Endothelial cell (in vitro differentiated cells): ENCODE measurements around the gene FRMD7. TPM values are rescaled to one million over a fixed set of nuclear protein-coding genes. Genes with fewer than 3 reads are reported as not detected.

ENCODE experiments used
- DNase-seq: peaks from one replicate; pipeline ENCODE4 v3.0.0; 2021; ENCODE audit warnings: low spot score
- H3K27ac Mint-ChIP-seq: one replicate; pipeline ENCODE4 v1.8.0; 2021; ENCODE audit warnings: mixed read lengths, inconsistent platforms; ENCODE audit not compliant: unreplicated experiment
- H3K27me3 Mint-ChIP-seq: one replicate; pipeline ENCODE4 v1.8.0; 2021; ENCODE audit warnings: mild to moderate bottlenecking, moderate library complexity, mixed read lengths, inconsistent platforms; ENCODE audit not compliant: unreplicated experiment
- H3K36me3 Mint-ChIP-seq: one replicate; pipeline ENCODE4 v1.8.0; 2021; ENCODE audit warnings: mild to moderate bottlenecking, low read depth, mixed read lengths, inconsistent platforms; ENCODE audit not compliant: unreplicated experiment
- H3K4me1 Mint-ChIP-seq: one replicate; pipeline ENCODE4 v1.8.0; 2021; ENCODE audit warnings: mild to moderate bottlenecking, mixed read lengths, inconsistent platforms; ENCODE audit not compliant: unreplicated experiment
- H3K4me3 Mint-ChIP-seq: one replicate; pipeline ENCODE4 v1.8.0; 2021; ENCODE audit warnings: mild to moderate bottlenecking, mixed read lengths, inconsistent platforms; ENCODE audit not compliant: unreplicated experiment
- H3K9me3 Mint-ChIP-seq: one replicate; pipeline ENCODE4 v1.8.0; 2021; ENCODE audit warnings: mixed read lengths, inconsistent platforms; ENCODE audit not compliant: unreplicated experiment
- total RNA-seq: library from RNA; stranded (reverse); fragmentation: NEBNext Ultra II Directional; extraction: Animal tissue kit (Norgen Biotek cat#: 25700); gene quantifications from one replicate; pipeline ENCODE4 v1.2.1, GENCODE V29; 2021; ENCODE audit not compliant: unreplicated experiment
- TF ChIP-seq, protein P1 (sequence below): fragments of 200-600 bp; sonication (generic); IDR thresholded peaks from one replicate; pipeline ENCODE4 v1.5.0; 2021; ENCODE audit warnings: antibody characterized with exemption; ENCODE audit not compliant: unreplicated experiment

The FRMD7 gene
- total RNA-seq, 1 donor from 2014 or later = not detected

- H3K4me3 Mint-ChIP-seq = no peak overlapping the region
- no peaks in the 10 kb centered on the region for H3K27me3 Mint-ChIP-seq
- TF ChIP-seq, protein P1, sequence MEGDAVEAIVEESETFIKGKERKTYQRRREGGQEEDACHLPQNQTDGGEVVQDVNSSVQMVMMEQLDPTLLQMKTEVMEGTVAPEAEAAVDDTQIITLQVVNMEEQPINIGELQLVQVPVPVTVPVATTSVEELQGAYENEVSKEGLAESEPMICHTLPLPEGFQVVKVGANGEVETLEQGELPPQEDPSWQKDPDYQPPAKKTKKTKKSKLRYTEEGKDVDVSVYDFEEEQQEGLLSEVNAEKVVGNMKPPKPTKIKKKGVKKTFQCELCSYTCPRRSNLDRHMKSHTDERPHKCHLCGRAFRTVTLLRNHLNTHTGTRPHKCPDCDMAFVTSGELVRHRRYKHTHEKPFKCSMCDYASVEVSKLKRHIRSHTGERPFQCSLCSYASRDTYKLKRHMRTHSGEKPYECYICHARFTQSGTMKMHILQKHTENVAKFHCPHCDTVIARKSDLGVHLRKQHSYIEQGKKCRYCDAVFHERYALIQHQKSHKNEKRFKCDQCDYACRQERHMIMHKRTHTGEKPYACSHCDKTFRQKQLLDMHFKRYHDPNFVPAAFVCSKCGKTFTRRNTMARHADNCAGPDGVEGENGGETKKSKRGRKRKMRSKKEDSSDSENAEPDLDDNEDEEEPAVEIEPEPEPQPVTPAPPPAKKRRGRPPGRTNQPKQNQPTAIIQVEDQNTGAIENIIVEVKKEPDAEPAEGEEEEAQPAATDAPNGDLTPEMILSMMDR = no peak
- no peak for DNase-seq
- peaks cover 27% of the 10 kb centered on the region for H3K4me1 Mint-ChIP-seq
- no peaks in the 10 kb centered on the region for H3K36me3 Mint-ChIP-seq
- H3K27ac Mint-ChIP-seq = no peak overlapping the region
- no peaks in the 10 kb centered on the region for H3K9me3 Mint-ChIP-seq
These were observed 94.7 kb downstream of the FRMD7 start for GRCh38 chrX:132033166-132033565.

- TF ChIP-seq, protein P1 = no peak
- Mint-ChIP-seq H3K4me3 (no peak overlapping the region), H3K9me3 (no peaks in the 10 kb centered on the region)
These were observed 96.0 kb downstream of the FRMD7 start for GRCh38 chrX:132031867-132032266.

DNA sequence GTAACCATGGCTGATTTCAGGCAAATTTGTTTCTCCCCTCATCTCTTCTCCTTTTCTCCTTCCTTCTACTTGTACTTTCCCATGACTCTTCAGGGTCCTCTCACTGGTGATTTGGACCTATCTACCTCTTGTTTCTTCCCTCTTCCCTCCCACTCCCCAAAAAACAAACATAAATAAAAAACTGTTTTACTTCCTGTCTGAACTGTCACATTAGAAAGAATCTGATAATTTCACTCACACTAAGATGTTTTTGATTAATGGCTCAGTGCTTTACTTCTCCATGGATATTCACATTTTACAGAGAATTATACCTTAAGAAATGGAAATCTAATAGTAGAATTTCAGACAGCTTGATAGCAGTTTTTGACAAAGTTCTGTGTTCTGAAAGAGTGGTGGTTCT is 97.6 kb downstream of the FRMD7 start:
- TF ChIP-seq, protein P1 = no peak
- Mint-ChIP-seq H3K36me3 (no peaks in the 10 kb centered on the region), H3K4me3 (no peak overlapping the region), H3K27ac (no peak overlapping the region), H3K27me3 (no peaks in the 10 kb centered on the region), H3K9me3 (no peaks in the 10 kb centered on the region), H3K4me1 (peaks cover 22% of the 10 kb centered on the region)
- no peak for DNase-seq

More at GRCh38 chrX:132031867-132032266, 96.0 kb downstream of the FRMD7 start:
- Mint-ChIP-seq H3K27ac (no peak overlapping the region), H3K27me3 (no peaks in the 10 kb centered on the region), H3K4me1 (peaks cover 22% of the 10 kb centered on the region), H3K36me3 (no peaks in the 10 kb centered on the region)
- DNase-seq = no peak

Other genes with a start within 250 kb of the FRMD7 start
- 29.7 TPM for gene STK26, start 104.7 kb downstream of the FRMD7 start, total RNA-seq
- 50.0 TPM for gene RAP2C, start 91.4 kb upstream of the FRMD7 start, total RNA-seq